IMR-90 (cell line): Measurements from ENCODE around the gene EMD. TPM values are rescaled to one million over a fixed set of nuclear protein-coding genes. Genes with fewer than 3 reads are reported as not detected.

Experiments used
- ATAC-seq: fragments of 200-7000 bp; cut with Tn5 transposase; 2 replicates; pipeline ENCODE4 v1.9.1; 2020; ENCODE audit warnings: low read depth, mild to moderate bottlenecking, moderate library complexity
- BruUV-seq: library from RNA; stranded (reverse); fragments of 400-500 nt; replicated peaks from 2 replicates; lab custom pipeline; 2021; lab: Mats Ljungman, UMichigan
- CTCF ChIA-PET: fragments of 300-600 bp; formaldehyde crosslinking; extraction: SDS; loops from one replicate; lab custom pipeline; 2021; ENCODE audit warnings: antibody characterized with exemption; lab: Yijun Ruan, JAX
- POLR2A ChIA-PET: fragments of 300-600 bp; sonication (Branson Sonifier 250); formaldehyde crosslinking; loops from one replicate; lab custom pipeline; 2022; ENCODE audit warnings: antibody characterized with exemption; ENCODE audit not compliant: unreplicated experiment; lab: Charles Lee
- DNase-seq: peaks from one replicate; pipeline ENCODE4 v3.0.0; 2013
- H2AFZ ChIP-seq: replicated peaks from 2 replicates; pipeline ENCODE3; 2013; ENCODE audit warnings: low read length, mild to moderate bottlenecking; ENCODE audit not compliant: poor library complexity
- H2AK5ac ChIP-seq: 2 replicates; pipeline ENCODE4 v1.6.1; 2013; ENCODE audit warnings: low read depth, low read length, inconsistent platforms
- H2AK9ac ChIP-seq: replicated peaks from 2 replicates; pipeline ENCODE3; 2013; ENCODE audit warnings: mild to moderate bottlenecking, low read depth, low read length, moderate library complexity; ENCODE audit not compliant: poor library complexity
- H2BK120ac ChIP-seq: 2 replicates; pipeline ENCODE4 v1.6.1; 2013; ENCODE audit warnings: low read depth, low read length, inconsistent platforms
- H2BK15ac ChIP-seq: 3 replicates; pipeline ENCODE4 v1.6.1; 2013; ENCODE audit warnings: low read depth, low read length, inconsistent platforms
- H2BK20ac ChIP-seq: 2 replicates; pipeline ENCODE4 v1.6.1; 2013; ENCODE audit warnings: low read depth, mild to moderate bottlenecking, inconsistent platforms, low read length, moderate library complexity
- H2BK5ac ChIP-seq: 2 replicates; pipeline ENCODE4 v1.6.1; 2013; ENCODE audit warnings: mild to moderate bottlenecking, low read depth, low read length, inconsistent platforms; ENCODE audit not compliant: poor library complexity, severe bottlenecking
- H3K14ac ChIP-seq: replicated peaks from 2 replicates; pipeline ENCODE4 v1.6.1; 2013; ENCODE audit warnings: low read depth, low read length, inconsistent platforms
- H3K18ac ChIP-seq: 2 replicates; pipeline ENCODE4 v1.6.1; 2013; ENCODE audit warnings: low read depth, low read length, control low read depth
- H3K23ac ChIP-seq: 2 replicates; pipeline ENCODE4 v1.6.1; 2013; ENCODE audit warnings: low read depth, low read length, inconsistent platforms
- H3K27ac ChIP-seq: 2 replicates; pipeline ENCODE4 v1.5.1; 2013; ENCODE audit warnings: mild to moderate bottlenecking, control low read depth, low read length; ENCODE audit not compliant: insufficient read depth
- H3K27me3 ChIP-seq: 2 replicates; pipeline ENCODE4 v1.6.1; 2013; ENCODE audit warnings: low read length; ENCODE audit not compliant: control insufficient read depth, insufficient read depth
- H3K36me3 ChIP-seq: 2 replicates; pipeline ENCODE4 v1.6.1; 2013; ENCODE audit warnings: low read length, mixed read lengths; ENCODE audit not compliant: control insufficient read depth, insufficient read depth
- H3K4ac ChIP-seq: 2 replicates; pipeline ENCODE4 v1.6.1; 2013; ENCODE audit warnings: low read depth, low read length, inconsistent platforms
- H3K4me1 ChIP-seq: 2 replicates; pipeline ENCODE4 v1.6.1; 2013; ENCODE audit warnings: low read length, mixed read lengths; ENCODE audit not compliant: control insufficient read depth, insufficient read depth
- H3K4me2 ChIP-seq: 2 replicates; pipeline ENCODE4 v1.6.1; 2013; ENCODE audit warnings: low read depth, mild to moderate bottlenecking, control low read depth, low read length, moderate library complexity
- H3K4me3 ChIP-seq: 2 replicates; pipeline ENCODE4 v1.5.1; 2013; ENCODE audit warnings: low read depth, mild to moderate bottlenecking, control low read depth, low read length, moderate library complexity; ENCODE audit not compliant: insufficient read depth
- H3K56ac ChIP-seq: 2 replicates; pipeline ENCODE4 v1.6.1; 2013; ENCODE audit warnings: low read length, inconsistent platforms; ENCODE audit not compliant: insufficient read depth; ENCODE audit errors: extremely low read depth
- H3K79me1 ChIP-seq, 2 experiments: 2 replicates each; pipeline ENCODE4 v1.6.1; 2013; ENCODE audit warnings: low read length in 2 of 2, inconsistent platforms in 1 of 2, low read depth in 1 of 2
- H3K9ac ChIP-seq: 2 replicates; pipeline ENCODE4 v1.6.1; 2013; ENCODE audit warnings: low read depth, low read length, control low read depth
- H3K9me1 ChIP-seq: 2 replicates; pipeline ENCODE4 v1.6.1; 2013; ENCODE audit warnings: low read length, inconsistent platforms; ENCODE audit not compliant: insufficient read depth
- H3K9me3 ChIP-seq: 2 replicates; pipeline ENCODE4 v1.6.1; 2013; ENCODE audit warnings: low read length; ENCODE audit not compliant: control insufficient read depth, insufficient read depth
- H4K20me1 ChIP-seq: 2 replicates; pipeline ENCODE4 v1.6.1; 2013; ENCODE audit warnings: low read length, inconsistent platforms; ENCODE audit not compliant: insufficient read depth
- H4K5ac ChIP-seq: 2 replicates; pipeline ENCODE4 v1.6.1; 2013; ENCODE audit warnings: mild to moderate bottlenecking, low read depth, low read length, control low read depth
- H4K8ac ChIP-seq, 2 experiments: 2 replicates each; pipeline ENCODE4 v1.6.1; 2013; ENCODE audit warnings: low read depth in 2 of 2, low read length in 2 of 2, control low read depth in 1 of 2, inconsistent platforms in 1 of 2
- H4K91ac ChIP-seq: 2 replicates; pipeline ENCODE4 v1.6.1; 2013; ENCODE audit warnings: low read depth, low read length, inconsistent platforms; ENCODE audit not compliant: insufficient read depth
- CEBPB ChIP-seq: IDR thresholded peaks from 2 replicates; pipeline ENCODE4 v1.6.1; 2012; ENCODE audit warnings: low read depth, low read length, improper control_type of control experiment
- CHD1 ChIP-seq: IDR thresholded peaks from 2 replicates; pipeline ENCODE4 v1.6.1; 2012; ENCODE audit warnings: low read depth, low read length, improper control_type of control experiment
- FOS ChIP-seq: fragments of 150-350 bp; IDR thresholded peaks from 2 replicates; pipeline ENCODE4 v1.6.1; 2016; ENCODE audit warnings: low read depth, low read length
- MAZ ChIP-seq: IDR thresholded peaks from 2 replicates; pipeline ENCODE4 v1.6.1; 2012; ENCODE audit warnings: low read depth, mild to moderate bottlenecking, low read length, improper control_type of control experiment, moderate library complexity, borderline replicate concordance
- POLR2A ChIP-seq: IDR thresholded peaks from 2 replicates; pipeline ENCODE4 v1.6.1; 2012; ENCODE audit warnings: mild to moderate bottlenecking, low read depth, low read length
- WGBS, 2 experiments: methylation state at CpG; one replicate each; pipeline versions ENCODE4 v1.1.5 to v1.1.7; 2013; ENCODE audit warnings: missing lambda C conversion rate in 2 of 2; ENCODE audit not compliant: insufficient read length in 1 of 2; ENCODE audit errors: extremely low coverage in 2 of 2; 5-methylcytosine and 5-hydroxymethylcytosine counted together
- dilution Hi-C: fragments of 300-500 bp; cut with HindIII; formaldehyde crosslinking; loops from one replicate; pipeline ENCODE4 v1.14.3; 2018; ENCODE audit warnings: low sequenced_read_pairs; ENCODE audit not compliant: unreplicated experiment
- in situ Hi-C: fragments of 300-500 bp; cut with MboI; formaldehyde crosslinking; loops from 3 replicates; pipeline ENCODE4 v1.14.3; 2019; ENCODE audit warnings: low sequenced_read_pairs, inconsistent platforms, mixed read lengths
- intact Hi-C: fragments of 100-400 bp; cut with micrococcal nuclease; formaldehyde crosslinking; loops from 2 replicates; pipeline ENCODE4 v1.10.0; 2022
- polyA plus RNA-seq, 3 experiments: library from polyadenylated mRNA; depleted of rRNA; stranded (reverse); fragments of >200 nt; gene quantifications; 2 replicates each; pipeline ENCODE4 v1.2.3, GENCODE V29; 2012; ENCODE audit warnings: low replicate concordance in 1 of 3
- total RNA-seq: library from RNA; depleted of rRNA; stranded (reverse); fragments of >200 nt; gene quantifications from 2 replicates; pipeline ENCODE4 v1.2.3, GENCODE V29; 2012
- TF ChIP-seq, protein P1 (sequence below): fragments of 150-350 bp; IDR thresholded peaks from 2 replicates; pipeline ENCODE4 v1.6.1; 2017; ENCODE audit warnings: mild to moderate bottlenecking, antibody characterized with exemption, low read length, low read depth

The EMD gene
- total and polyA plus RNA-seq, 2 of the 4 experiments (the other 2 are of a cell fraction), result 9.9 to 80.6 TPM

DNA sequence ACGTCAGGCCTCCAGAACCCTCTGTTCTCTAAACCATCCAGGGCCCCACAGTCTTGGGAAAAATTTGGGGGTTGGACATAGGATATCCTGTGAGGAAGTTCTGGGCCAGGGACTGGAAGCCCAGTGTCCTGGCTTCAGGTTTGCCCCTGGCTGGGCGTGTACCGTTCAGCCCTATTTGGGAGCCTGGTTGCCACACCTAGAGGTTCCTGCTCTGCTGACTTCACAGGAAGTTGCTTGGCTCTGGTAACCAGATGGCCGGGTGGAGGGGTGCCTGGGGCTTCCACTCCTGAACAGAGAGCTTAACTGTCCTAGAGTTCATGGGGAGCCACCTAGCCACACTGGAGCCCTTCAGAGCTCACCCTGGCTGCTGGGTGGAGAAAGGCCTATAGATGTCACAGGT lies 33.4 kb downstream of the EMD start:
- BruUV-seq, result no TSS peak

More for the DNA sequence above, 33.4 kb downstream of the EMD start:
- 63% methylated on average over 3 of the region's 4 CpGs; no CpG with 5 or more reads in 1 of the 2 experiments for WGBS, 2 experiments
- dilution Hi-C loops (no loop called here), intact Hi-C loops (loop anchor here (5.0 kb wide), 1 partner anchor 120 kb away; no protein-coding TSS in a partner anchor), in situ Hi-C loops (no loop called here)
- Histone ChIP-seq H3K4me3 (peak overlapping the region; percentile 94), H4K91ac (peak overlapping the region; percentile 10; the same call in 1 of the 2 replicates), H3K9ac (peak overlapping the region; percentile 71), H2BK5ac (no peak overlapping the region), H3K27ac (no peak overlapping the region; the same call in 1 of the 2 replicates), H3K9me3 (no peaks in the 10 kb centered on the region), H3K27me3 (no peaks in the 10 kb centered on the region), H2BK20ac (no peak overlapping the region), H3K9me1 (peaks cover 3% of the 10 kb centered on the region; the same call in 1 of the 2 replicates), H2AFZ (peak overlapping the region; percentile 95), H2AK9ac (peak overlapping the region; percentile 75), H3K56ac (no peak overlapping the region), H2BK15ac (no peak overlapping the region), H4K5ac (no peak overlapping the region; the same call in 1 of the 2 replicates), H2BK120ac (no peak overlapping the region), H2AK5ac (peak overlapping the region; percentile 57; the same call in 1 of the 2 replicates), H3K4me2 (peak overlapping the region; percentile 57), H3K4me1 (peaks cover 4% of the 10 kb centered on the region), H4K8ac (peak overlapping the region; percentile 69), H3K4ac (peak overlapping the region; percentile 57), H3K36me3 (peaks cover 5% of the 10 kb centered on the region), H3K23ac (peak overlapping the region; percentile 34; the same call in 1 of the 2 replicates), H3K18ac (no peak overlapping the region), H3K14ac (peak overlapping the region; percentile 59; the same call in 1 of the 2 replicates), H4K20me1 (no peaks in the 10 kb centered on the region), H3K79me1 (peaks cover 6 to 26% of the 10 kb centered on the region in 2 experiments; a peak in 3 of 4 replicates)
- DNase-seq, result no peak
- POLR2A ChIA-PET, result no interaction called here
- TF ChIP-seq POLR2A (no peak), CEBPB (no peak), MAZ (no peak), CHD1 (no peak), FOS (no peak)
- TF ChIP-seq, protein P1, sequence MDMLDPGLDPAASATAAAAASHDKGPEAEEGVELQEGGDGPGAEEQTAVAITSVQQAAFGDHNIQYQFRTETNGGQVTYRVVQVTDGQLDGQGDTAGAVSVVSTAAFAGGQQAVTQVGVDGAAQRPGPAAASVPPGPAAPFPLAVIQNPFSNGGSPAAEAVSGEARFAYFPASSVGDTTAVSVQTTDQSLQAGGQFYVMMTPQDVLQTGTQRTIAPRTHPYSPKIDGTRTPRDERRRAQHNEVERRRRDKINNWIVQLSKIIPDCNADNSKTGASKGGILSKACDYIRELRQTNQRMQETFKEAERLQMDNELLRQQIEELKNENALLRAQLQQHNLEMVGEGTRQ, result no peak
- CTCF ChIA-PET, result no interaction called here
- no peak for ATAC-seq
